Liver (tissue), 9 donors: ENCODE results near the gene GTF2F2. TPM values are rescaled to one million over a fixed set of nuclear protein-coding genes. Genes with fewer than 3 reads are reported as not detected.

Source experiments
- DNase-seq: peaks from one replicate; pipeline ENCODE4 v3.0.0-alpha.2; 2017; ENCODE audit warnings: low spot score
- H3K27ac ChIP-seq, 2 donors: one replicate each; pipeline ENCODE4 v1.7.0; 2013; ENCODE audit warnings: inconsistent platforms in 2 of 2, low read length in 2 of 2, control low read depth in 1 of 2, low read depth in 1 of 2, mild to moderate bottlenecking in 1 of 2
- H3K27me3 ChIP-seq, 4 donors: one replicate each; pipeline versions ENCODE4 v1.6.1 to v1.7.0; 2013; ENCODE audit warnings: low read length in 3 of 4, inconsistent platforms in 1 of 4, mild to moderate bottlenecking in 1 of 4, moderate library complexity in 1 of 4; ENCODE audit not compliant: control insufficient read depth in 4 of 4, insufficient read depth in 4 of 4
- H3K36me3 ChIP-seq, 4 donors: one replicate each; pipeline versions ENCODE4 v1.6.1 to v1.7.0; 2013; ENCODE audit warnings: low read length in 3 of 4, mild to moderate bottlenecking in 3 of 4, low read depth in 1 of 4, moderate library complexity in 1 of 4; ENCODE audit not compliant: control insufficient read depth in 4 of 4, insufficient read depth in 3 of 4
- H3K4me1 ChIP-seq, 4 donors: one replicate each; pipeline versions ENCODE4 v1.6.1 to v1.7.0; 2013; ENCODE audit warnings: low read length in 3 of 4, mild to moderate bottlenecking in 3 of 4, moderate library complexity in 1 of 4; ENCODE audit not compliant: control insufficient read depth in 4 of 4, insufficient read depth in 4 of 4
- H3K4me3 ChIP-seq, 3 donors: one replicate each; pipeline versions ENCODE4 v1.6.1 to v1.7.0; 2013; ENCODE audit warnings: low read length in 3 of 3, control low read depth in 1 of 3, low read depth in 1 of 3, mild to moderate bottlenecking in 1 of 3
- H3K9ac ChIP-seq, 2 donors: one replicate each; pipeline ENCODE4 v1.7.0; 2013; ENCODE audit warnings: low read length in 2 of 2, mild to moderate bottlenecking in 2 of 2, moderate library complexity in 2 of 2, control low read depth in 1 of 2, low read depth in 1 of 2
- H3K9me3 ChIP-seq, 4 donors: one replicate each; pipeline versions ENCODE4 v1.6.1 to v1.7.0; 2013; ENCODE audit warnings: low read length in 3 of 4; ENCODE audit not compliant: control insufficient read depth in 4 of 4
- CTCF ChIP-seq: fragments of 150-350 bp; IDR thresholded peaks from 2 replicates; pipeline ENCODE4 v1.5.1; 2017; ENCODE audit warnings: improper control_type of control experiment, low read depth, low read length; ENCODE audit not compliant: missing input control
- FOXA1 ChIP-seq: IDR thresholded peaks from 2 replicates; pipeline ENCODE4 v1.6.1; 2016; ENCODE audit warnings: antibody characterized with exemption
- GABPA ChIP-seq, 2 donors: IDR thresholded peaks in 1 of 2; conservative IDR thresholded peaks in 1 of 2; 2 replicates each; pipeline ENCODE4 v1.6.1; 2016; ENCODE audit warnings: antibody characterized with exemption in 2 of 2, mild to moderate bottlenecking in 1 of 2, moderate library complexity in 1 of 2
- HNF4A ChIP-seq, 2 donors: conservative IDR thresholded peaks; 2 replicates each; pipeline ENCODE4 v1.6.1; 2016; ENCODE audit warnings: antibody characterized with exemption in 2 of 2, mild to moderate bottlenecking in 2 of 2
- HNF4G ChIP-seq: IDR thresholded peaks from 2 replicates; pipeline ENCODE4 v1.6.1; 2016; ENCODE audit warnings: antibody characterized with exemption
- JUND ChIP-seq, 2 donors: IDR thresholded peaks; 2 replicates each; pipeline ENCODE4 v1.6.1; 2016; ENCODE audit warnings: antibody characterized with exemption in 2 of 2
- MAX ChIP-seq: IDR thresholded peaks from 2 replicates; pipeline ENCODE4 v1.6.1; 2016; ENCODE audit warnings: antibody characterized with exemption
- RAD21 ChIP-seq, 2 donors: IDR thresholded peaks; 2 replicates each; pipeline ENCODE4 v1.6.1; 2016; ENCODE audit warnings: antibody characterized with exemption in 2 of 2, mild to moderate bottlenecking in 2 of 2
- REST ChIP-seq: IDR thresholded peaks from 2 replicates; pipeline ENCODE4 v1.6.1; 2016; ENCODE audit warnings: antibody characterized with exemption, mild to moderate bottlenecking
- RXRA ChIP-seq, 2 donors: IDR thresholded peaks; 2 replicates each; pipeline ENCODE4 v1.6.1; 2017 to 2018; ENCODE audit warnings: antibody characterized with exemption in 2 of 2, mild to moderate bottlenecking in 1 of 2
- SP1 ChIP-seq: IDR thresholded peaks from 2 replicates; pipeline ENCODE4 v1.6.1; 2018; ENCODE audit warnings: antibody characterized with exemption, mild to moderate bottlenecking
- YY1 ChIP-seq: IDR thresholded peaks from 2 replicates; pipeline ENCODE4 v1.6.1; 2016; ENCODE audit warnings: antibody characterized with exemption, mild to moderate bottlenecking
- ZBTB33 ChIP-seq: IDR thresholded peaks from 2 replicates; pipeline ENCODE4 v1.6.1; 2016; ENCODE audit warnings: antibody characterized with exemption
- WGBS: extraction: QIAGEN DNeasy Blood & Tissue Kit; methylation state at CpG from one replicate; pipeline ENCODE4 v1.1.7; 2013; 5-methylcytosine and 5-hydroxymethylcytosine counted together
- polyA plus RNA-seq, 2 donors: library from polyadenylated mRNA; stranded (reverse) in 1 of 2; unstranded in 1 of 2; fragments of 200-250 nt in 1 of 2; fragments of >200 nt in 1 of 2; fragmentation: Nextera tagmentation in 1 of 2; extraction: Ambion mirVana in 1 of 2; gene quantifications; one replicate each; pipeline versions ENCODE4 v1.2.1 to v1.2.3, GENCODE V29; 2013 to 2015
- total RNA-seq, 2 donors: library from RNA; depleted of rRNA; stranded (reverse); fragments of >200 nt; gene quantifications; one replicate each; pipeline ENCODE4 v1.2.3, GENCODE V29; 2014
- donor health status: healthy.
- donor health status: healthy.
- donor health status: healthy.
- donor health status: healthy.
- donor health status: healthy.

Gene GTF2F2
- total and polyA plus RNA-seq, 4 donors: 6.0 to 8.5 (median 7.3) TPM

GRCh38 chr13:45174478-45174877 is 54.2 kb downstream of the GTF2F2 start:
- DNase-seq: no peak
- H3K27me3 ChIP-seq: no peaks in the 10 kb centered on the region
- H3K36me3 ChIP-seq: peaks cover 0 to 2% (median under 1%) of the 10 kb centered on the region in 4 donors
- no peak overlapping the region for H3K9ac ChIP-seq
- no peaks in the 10 kb centered on the region for H3K9me3 ChIP-seq
- H3K27ac ChIP-seq: no peak overlapping the region
- H3K4me1 ChIP-seq: peaks cover 0 to 1% (median 0%) of the 10 kb centered on the region in 4 donors
- H3K4me3 ChIP-seq: no peak overlapping the region
- TF ChIP-seq REST (no peak), SP1 (no peak), RXRA (IDR thresholded peaks at IDR 0.05) (no peak), GABPA (IDR thresholded peaks at IDR 0.05 in 1 of 2, conservative IDR thresholded peaks at IDR 0.05 in 1 of 2) (no peak), CTCF (no peak), HNF4A (conservative IDR thresholded peaks at IDR 0.05) (no peak), YY1 (no peak)

GRCh38 chr13:45178349-45179162 is 58.2 kb downstream of the GTF2F2 start:
- Histone ChIP-seq H3K4me3 (no peak overlapping the region), H3K9me3 (no peaks in the 10 kb centered on the region), H3K9ac (no peak overlapping the region), H3K4me1 (peaks cover 0 to 1% (median 0%) of the 10 kb centered on the region in 4 donors), H3K36me3 (peaks cover 0 to 5% (median 0%) of the 10 kb centered on the region in 4 donors), H3K27me3 (no peaks in the 10 kb centered on the region), H3K27ac (no peak overlapping the region)
- no peak for TF ChIP-seq GABPA (IDR thresholded peaks at IDR 0.05 in 1 of 2, conservative IDR thresholded peaks at IDR 0.05 in 1 of 2)
- TF ChIP-seq ZBTB33: no peak
- TF ChIP-seq REST: no peak
- TF ChIP-seq RAD21 (IDR thresholded peaks at IDR 0.05): no peak
- TF ChIP-seq JUND (IDR thresholded peaks at IDR 0.05): no peak
- no peak for TF ChIP-seq FOXA1
- TF ChIP-seq HNF4G: no peak
- TF ChIP-seq MAX: no peak
- no peak for DNase-seq
- WGBS: 87% methylated on average over 3 of the region's 3 CpGs
